GDM1 (cell line): ENCODE results near the gene DOCK4.

Experiments used
- DNase-seq: peaks from one replicate; lab custom pipeline; 2025; lab: John Stamatoyannopoulos, UW

DOCK4 gene

DNA sequence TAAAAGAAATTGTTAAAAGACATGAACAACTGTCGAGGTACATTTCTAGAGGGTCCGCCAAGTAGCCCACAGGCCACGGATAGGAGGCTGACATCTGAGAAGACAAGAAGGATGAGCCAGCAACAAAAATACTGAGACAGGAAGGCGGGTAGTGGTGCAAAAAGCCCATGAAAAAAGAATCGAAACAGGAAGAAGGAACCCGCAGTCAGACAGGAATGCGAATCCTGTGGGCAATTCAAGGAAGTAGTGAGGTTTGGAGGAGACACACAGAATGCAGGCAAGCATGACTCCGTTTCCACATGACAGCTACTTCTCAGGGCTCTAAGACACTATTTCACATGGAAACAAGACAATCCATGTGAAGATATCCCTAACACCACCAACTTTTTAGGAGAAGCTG, 125.2 kb downstream of the DOCK4 start:
- DNase-seq, result peak; percentile 67

DNA sequence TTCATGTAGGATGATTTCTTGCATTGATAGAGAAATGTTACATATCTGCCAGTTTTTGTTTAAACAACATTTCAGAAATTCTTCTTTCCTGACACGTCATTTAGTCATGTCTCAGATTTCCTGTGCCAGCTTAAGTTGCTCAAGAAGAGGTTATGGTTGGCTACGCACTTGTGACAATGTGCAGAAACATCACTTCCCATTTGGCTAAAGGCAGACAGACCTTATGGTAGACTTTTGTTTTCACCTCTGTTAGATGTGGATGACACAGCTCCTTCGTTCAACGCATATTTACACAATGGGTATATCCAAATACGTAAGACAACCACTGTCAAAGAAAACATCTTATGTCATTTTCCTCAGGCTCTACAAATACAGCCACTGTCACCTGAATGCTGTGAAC, 125.8 kb downstream of the DOCK4 start:
- DNase-seq, result peak; percentile 54

DNA sequence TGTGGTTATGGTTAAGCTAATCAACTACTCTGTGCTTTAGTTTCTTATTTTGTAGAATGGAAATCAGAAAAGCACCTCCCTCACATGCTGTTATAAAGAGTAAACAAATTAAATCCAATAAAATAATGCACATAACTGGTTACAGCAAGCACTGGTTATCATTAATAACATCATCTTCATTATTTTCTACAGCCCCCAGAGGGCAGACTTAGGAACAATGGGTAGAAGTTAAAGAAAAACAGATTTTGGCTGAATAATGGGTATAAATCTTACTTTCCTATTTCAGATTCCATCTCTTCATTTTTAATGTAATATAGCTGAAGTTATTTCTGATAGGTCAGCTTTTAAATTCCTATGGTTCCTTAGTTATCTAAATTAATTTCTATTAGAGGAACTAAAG, 126.5 kb downstream of the DOCK4 start:
- DNase-seq, result no peak

DNA sequence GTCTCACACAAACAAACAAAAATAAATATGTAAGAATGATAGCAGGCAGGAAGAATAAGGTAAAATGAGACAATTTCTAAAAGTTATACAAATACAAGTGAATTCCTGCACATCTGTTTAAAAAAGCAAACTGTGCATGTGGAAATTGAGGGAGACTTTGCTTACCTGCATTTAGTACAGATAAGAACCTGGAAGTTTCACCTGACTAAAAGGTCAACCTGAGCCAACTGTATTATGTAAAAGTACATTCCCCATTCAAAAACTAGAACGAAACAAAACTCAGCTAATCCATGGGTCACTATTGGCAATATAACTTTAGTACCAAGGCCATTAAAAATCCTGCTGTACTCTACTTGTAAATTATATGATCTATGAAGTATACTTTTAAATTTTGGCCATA, 127.1 kb downstream of the DOCK4 start:
- no peak for DNase-seq

DNA sequence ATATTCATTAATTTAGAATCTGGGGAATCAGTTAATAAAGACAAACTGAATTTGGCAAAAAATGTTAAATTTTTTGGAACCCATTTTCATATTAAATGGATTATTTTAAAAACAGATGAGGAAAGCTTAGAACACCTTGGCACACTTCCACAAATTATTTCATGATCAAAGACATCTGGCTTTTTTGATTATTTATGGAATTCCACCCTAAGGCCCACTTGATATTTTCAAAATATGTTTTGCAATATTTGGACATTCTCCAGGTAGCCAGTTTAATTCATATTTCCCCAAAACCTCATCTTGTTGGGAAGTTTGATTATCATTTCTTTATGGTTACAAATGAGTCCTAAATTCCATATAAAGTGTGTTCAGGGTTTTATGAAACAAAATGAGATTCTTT, 129.9 kb downstream of the DOCK4 start:
- DNase-seq, result no peak

DNA sequence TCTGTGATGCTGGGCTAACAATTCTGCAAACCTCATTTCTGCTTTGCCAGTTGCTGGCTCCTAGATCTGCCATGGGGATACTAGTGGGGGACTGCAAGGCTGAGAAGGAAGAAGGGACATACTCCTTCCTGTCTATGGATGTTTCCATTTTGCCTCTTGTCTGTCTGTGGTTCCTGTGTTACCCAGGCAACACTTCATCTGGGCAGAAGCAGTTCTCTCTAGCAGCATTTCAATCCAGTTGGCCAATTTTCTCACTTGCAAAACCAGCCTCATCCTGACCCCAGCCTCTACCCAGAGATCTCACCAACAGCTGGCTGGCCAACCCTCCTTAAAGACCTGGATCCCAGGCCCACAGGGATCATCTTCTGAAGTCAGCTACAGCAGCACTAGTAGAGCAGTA, 131.7 kb downstream of the DOCK4 start:
- no peak for DNase-seq

DNA sequence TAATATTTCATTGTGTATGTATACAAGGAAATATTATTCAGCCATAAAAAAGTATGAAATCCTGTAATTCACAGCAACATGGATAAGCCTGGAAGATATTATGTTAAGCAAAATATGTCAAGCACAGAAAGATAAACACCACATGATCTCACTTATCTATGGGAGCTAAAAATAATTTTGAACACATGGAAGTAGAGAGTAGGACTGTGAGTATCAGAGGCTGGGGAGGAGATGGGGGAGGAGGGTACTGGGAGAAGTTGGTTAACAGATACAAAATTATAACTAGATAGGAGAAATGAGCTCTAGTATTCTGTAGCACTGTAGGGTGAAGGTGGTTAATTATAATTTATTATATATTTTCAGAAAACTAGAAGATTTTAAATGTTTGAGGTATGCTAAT, 132.7 kb downstream of the DOCK4 start:
- no peak for DNase-seq

DNA sequence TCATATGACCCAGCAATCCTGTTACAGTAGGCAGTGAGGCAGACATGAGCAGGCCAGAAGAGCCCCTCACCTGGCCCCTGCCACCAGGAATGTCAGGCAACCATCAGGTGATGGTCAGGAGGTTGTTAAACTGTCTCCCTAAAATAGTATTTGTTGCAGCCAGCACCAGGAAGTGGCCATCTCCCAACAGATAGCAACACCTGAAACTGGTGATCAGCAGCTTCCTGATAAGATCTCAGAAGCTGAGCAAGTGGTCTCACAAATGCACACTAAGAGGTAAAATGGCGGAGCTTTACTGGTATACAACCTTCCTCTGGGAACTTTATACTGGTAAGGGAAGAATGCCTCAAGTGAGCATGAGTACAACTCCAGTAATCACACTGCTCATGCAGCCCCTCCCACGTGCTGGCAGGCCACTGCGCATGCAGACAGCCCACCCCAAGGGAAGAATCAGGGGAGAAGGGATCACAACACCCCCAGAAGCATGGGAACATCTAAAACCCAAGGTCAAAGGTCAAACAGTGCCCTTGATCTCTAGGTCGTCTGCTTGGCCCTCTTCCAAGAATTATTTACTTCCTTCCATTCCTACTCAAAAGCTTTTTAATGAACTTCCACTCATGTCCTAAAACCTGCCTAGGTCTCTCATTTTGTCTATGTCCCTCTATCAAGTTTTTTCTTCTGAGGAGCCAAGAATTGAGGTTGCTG, 133.5 kb downstream of the DOCK4 start:
- DNase-seq, result no peak

DNA sequence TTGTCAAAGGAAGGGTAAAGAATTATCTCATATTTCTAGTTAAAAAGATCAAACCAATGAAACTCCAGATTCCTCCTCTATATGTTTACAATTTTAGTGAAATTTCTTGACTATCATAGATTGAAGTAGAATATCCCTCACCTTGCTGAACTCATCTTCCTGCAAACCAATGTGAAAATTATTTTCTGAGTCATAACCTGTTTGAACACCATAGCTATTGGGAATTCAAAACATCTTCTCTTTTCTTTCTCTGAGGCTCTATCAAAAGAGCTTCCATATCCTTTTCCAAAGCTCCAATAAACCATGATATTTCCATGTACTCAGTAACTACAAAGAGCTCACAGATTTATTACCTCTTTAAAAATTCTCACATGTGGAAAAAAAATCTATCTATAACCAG, 134.3 kb downstream of the DOCK4 start:
- no peak for DNase-seq

DNA sequence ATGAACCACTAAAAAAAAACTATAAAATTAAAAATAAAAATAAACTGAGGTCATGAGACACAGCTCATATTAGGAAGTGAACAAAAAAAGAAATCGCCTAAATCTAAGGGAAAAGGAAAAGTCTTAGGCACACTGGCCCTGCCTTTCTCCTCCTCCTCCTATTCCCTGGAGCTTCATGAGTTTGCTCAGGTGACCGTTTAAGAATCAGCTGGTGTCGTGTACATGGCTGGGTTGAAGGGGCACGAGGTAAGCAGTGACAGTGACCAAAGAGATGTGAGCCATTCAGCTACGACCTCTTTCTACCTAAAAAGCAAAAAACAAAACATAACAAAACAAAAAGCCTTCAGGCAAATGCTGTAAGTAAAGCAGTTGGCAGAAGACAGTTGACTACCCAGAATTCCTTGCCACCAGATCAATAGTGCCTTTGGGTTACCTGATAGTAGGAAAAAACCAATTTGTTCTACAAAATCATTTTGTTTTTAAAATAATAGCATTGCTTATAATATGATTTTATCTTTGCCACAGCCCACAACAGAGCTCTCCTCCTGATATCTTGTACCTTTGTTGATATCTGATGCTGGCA, 135.4 kb downstream of the DOCK4 start:
- no peak for DNase-seq

DNA sequence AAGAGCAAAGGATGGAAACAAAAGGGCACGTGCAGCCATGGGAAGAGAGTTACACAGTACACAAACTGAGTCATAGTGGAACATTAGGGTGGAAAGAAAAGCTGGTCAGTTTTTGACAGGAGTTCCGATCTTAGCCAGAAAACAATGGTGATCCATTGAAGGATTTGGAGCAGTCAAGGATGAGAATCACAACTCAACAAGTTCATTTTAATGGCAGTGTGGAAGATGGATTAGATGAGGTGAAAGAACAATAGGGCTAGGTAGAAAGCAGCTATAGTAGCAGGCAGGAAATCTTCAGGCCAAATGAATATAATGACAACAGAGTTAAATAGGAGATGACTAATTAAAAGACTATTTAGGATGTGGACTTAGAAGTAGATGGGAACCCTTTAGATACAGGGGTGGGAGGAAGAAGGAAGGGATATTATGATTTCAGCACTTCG, 136.3 kb downstream of the DOCK4 start:
- no peak for DNase-seq

DNA sequence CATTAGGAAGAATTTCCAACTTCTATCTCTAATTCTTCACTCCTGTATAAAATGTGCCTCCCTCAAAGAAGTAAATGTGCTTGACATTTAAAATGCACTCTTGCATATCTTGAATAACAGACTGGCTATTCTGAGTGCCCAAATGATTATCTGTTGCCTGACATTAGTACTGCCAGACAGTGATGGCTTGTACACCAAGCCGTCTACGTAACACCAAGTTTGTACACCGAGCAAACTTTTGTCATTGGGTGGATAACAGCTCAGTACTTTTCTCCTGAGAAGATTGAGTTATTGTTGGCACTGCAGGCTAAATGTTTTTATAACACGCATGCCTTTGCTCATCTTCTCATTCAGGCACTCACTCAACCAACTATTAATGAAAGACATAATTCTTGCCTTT, 137.2 kb downstream of the DOCK4 start:
- DNase-seq, result no peak

DNA sequence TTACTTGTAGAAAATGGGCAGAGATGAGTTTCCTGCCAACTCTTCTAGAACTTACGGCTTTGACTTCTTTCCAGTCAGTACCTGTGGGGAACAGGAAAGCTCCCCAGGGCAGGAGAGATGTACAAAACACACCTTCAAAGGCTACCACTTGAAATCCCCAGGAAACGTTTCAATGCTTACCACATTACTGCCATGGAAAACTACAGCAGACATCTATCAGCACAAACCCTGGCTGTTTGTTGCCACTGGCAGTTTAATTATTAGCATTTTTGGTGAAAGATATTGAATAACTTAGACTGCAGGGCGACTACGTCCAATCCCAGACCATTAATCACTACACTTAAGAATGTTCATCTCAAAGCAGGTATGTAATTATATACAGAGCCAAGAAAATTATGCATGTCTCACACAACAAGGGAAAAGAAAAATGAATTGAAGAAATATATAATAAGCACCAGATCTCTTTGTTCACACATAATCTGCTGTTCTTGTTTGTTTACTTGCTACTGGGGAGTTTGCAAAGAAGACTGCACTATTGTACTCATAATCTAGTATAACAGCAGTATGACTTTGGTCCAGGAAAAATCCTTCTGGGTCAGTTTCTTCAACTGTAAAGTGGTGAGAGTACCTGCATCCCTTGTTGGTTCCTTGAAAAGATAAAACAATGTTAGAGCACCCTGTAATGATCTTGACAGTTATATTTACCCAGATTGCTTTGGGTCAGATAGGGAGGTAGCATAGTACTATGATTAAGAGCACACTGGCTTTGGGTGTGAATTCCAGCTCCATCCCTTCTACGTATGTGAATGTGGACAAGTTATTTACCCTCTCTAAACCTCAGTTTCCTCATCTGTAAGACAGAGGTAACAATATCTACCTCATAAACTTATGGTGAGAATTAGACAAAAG, 138.3 kb downstream of the DOCK4 start:
- DNase-seq, result no peak

DNA sequence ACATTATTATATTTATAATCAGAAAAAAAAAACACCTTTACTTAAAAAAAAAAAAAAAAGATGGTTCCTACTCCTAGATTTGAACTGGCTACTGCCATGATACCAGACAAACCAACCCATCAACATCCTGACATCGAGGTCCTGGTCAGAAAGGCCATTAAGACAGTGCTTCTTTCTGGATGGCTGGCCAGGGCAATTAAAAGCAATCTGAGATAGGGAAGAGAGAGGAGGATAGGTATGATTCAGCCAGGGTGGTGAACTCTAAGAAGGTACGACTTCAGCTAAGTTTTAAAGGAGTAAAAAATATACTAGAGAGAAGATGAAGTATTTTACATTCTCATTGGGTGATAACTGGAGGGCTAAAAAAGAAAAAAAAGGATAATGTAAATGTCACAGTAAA, 139.0 kb downstream of the DOCK4 start:
- DNase-seq, result no peak

DNA sequence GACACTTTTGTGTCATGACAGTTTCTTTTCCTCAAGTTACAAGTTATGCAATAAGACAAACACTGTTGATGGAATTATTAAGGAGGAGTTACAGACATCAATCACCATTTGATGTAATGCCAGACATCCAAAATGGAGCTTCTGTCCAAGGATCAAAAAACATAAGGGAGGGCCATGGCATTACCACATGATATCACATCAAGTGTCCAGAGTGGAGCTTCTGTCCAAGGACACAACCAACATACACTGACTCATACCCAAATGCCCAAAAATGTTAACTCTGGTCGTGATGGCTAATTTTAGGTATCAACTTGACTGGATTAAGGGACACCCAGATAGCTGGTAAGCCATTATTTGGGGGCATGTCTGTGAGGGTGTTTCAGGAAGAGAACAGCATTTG, 140.4 kb downstream of the DOCK4 start:
- DNase-seq, result no peak

DNA sequence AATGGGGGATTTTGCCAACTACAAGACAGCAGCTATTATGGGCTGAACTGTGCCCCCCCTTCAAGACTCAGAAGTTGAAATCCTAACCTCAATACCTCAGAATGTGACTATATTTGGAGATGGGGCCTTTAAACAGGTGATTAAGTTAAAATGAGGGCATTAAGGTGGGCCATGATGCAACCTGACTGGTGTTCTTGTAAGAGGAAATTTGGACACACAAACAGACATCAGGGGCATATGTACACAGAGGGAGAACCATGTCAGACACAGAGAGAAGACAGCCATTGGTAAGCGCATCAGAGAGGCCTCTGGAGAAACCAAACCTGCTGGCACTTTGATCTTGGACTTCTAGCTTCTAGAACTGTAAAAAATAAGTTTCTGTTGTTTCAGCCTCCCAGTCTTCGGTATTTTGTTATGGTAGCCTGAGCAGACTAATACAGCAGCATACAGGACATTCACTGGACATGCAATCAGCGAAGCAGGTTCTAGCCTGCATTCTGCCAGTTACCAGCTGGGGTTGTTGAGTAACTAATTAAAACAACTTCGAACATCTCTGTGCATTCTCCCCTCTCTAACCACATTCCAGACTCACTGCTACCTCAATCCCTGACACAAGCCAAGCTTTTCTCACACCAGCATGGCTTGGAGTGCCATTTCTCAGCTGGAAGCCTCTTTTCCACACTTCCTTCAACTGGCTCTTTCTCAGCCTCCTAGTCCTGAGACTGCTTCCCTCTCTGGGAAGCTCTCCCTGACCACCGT, 141.4 kb downstream of the DOCK4 start:
- no peak for DNase-seq

DNA sequence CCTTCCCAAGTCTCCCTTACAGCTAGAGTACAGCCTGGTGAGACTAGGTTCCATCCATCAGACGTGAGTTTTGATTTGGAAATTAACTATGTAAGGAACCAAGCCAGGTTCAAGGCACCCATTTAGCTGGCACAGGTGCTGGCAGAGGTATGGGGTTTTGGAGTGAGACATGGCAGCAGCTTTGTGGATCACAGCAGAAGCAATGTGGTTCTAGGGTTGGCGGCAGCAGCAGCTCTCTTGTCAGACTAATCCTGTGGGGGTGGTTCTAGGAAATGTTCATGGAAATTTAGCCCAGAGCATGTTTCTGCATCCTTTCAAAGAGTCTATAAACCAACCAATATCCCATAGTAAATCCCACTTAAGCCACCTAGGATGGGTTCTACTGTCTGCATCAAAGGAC, 142.2 kb downstream of the DOCK4 start:
- DNase-seq, result no peak

DNA sequence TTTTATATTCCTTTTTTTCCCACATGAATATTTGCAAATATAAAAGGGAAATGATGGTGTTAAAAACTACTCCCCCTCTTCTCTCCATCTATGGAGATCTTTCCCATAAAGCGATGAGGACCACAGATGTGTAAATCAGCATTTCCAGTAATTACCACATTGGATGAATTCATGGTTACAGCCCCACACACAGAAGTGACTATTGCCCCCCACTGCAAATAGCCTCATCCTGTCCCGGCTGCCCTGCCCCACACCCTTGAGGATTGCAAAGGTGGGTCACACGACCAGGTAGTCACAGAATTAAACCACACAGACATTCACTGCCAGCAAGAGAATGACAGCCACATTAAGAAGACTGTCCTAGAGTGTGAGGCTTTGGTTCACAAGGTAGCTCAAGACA, 145.1 kb downstream of the DOCK4 start:
- DNase-seq, result no peak

DNA sequence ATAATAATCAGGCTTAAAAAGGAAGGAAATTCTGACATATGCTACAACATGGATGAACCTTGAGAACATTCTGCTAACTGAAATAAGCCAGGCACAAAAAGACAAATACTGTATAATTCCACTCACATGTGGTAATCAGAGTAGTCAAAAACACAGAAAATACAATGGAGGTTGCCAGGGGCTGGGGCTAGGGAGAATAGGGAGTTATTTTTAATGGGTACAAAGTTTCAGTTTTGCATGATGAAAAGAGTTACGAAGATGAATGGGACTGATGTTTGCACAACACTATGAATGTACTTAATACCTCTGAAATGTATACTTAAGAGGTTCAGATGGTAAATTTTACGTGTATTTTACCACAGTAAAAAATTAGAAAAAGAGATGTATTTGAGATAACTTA, 145.6 kb downstream of the DOCK4 start:
- DNase-seq, result no peak

DNA sequence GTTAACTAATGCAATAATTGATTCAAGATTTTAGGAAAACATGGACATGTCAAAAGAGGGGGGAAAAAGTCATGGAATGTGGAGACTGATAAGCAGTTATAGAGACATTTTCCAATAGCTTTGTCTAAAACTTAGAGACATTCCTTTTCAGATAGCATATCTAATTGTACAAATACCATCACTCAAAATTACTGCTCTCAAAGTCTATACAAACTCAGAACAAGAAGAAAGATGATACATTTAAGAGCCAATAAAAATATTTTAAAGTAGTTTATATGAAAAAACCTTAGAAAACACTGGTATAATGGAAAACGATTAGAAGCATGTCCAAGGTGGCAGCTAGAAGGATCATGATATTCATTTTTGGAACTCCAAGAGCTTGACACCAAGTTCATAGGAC, 146.5 kb downstream of the DOCK4 start:
- no peak for DNase-seq

DNA sequence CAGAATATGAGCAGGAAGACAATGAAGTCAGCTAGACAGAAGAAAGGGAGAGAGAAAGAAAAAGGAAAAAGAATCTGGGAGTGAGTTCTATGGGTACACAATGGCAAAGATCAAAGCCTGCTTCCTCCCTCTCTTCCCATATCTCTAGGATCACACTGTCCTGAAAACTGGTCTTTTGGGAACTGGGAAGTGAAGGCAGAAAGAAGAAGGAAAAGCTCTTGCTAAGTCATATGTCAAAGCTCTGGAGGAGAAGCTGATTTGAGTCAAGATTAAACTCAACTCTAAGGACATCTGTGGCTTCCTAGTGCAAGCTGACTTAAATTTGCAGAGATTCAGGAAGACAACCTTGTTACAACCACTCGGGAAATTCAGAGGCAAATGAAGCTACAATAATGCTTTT, 147.5 kb downstream of the DOCK4 start:
- no peak for DNase-seq

DNA sequence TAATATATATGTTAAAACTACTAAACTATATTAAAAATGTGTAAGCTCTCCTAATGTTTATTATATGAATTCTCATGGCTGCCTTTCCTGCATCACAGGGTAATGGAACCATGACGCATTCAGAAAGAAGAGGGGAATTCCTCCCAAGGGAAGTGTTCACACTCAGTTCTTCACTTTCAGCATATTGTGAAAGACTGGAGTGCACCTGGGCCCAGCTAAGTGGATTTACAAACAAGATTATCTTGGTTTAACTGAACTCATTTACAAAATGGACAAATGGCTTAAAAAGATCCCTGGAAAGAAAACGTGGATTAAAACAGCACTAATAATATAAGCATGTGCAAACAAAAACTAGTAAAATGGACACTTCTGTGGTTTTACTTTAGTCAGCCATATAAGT, 149.8 kb downstream of the DOCK4 start:
- DNase-seq, result no peak

DNA sequence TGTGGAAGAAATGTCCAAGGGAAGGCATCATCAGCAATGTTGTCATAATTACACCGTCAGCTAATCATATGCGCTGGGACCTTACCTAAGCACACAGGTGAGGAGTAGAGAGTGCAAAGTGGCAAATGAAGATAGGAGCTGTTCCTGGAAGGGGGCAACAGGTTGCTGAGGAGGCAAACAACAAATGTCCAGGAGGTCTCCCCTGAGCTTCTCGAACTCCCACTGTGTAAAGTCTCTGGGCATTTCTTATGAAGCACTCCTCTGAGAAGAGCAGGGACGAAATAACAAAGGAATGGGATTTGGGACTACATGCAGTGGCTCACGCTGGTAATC, 152.5 kb downstream of the DOCK4 start:
- no peak for DNase-seq
